Endothelial cell (in vitro differentiated cells): ENCODE results near the gene C1QTNF5. TPM values are rescaled to one million over a fixed set of nuclear protein-coding genes. Genes with fewer than 3 reads are reported as not detected.
A peak's percentile ranks its signal among the peaks of the same experiment; 100 is the strongest.

Source experiments
- DNase-seq: peaks from one replicate; pipeline ENCODE4 v3.0.0; 2021; ENCODE audit warnings: low spot score
- H3K27ac Mint-ChIP-seq: one replicate; pipeline ENCODE4 v1.8.0; 2021; ENCODE audit warnings: mixed read lengths, inconsistent platforms; ENCODE audit not compliant: unreplicated experiment
- H3K27me3 Mint-ChIP-seq: one replicate; pipeline ENCODE4 v1.8.0; 2021; ENCODE audit warnings: mild to moderate bottlenecking, moderate library complexity, mixed read lengths, inconsistent platforms; ENCODE audit not compliant: unreplicated experiment
- H3K36me3 Mint-ChIP-seq: one replicate; pipeline ENCODE4 v1.8.0; 2021; ENCODE audit warnings: mild to moderate bottlenecking, low read depth, mixed read lengths, inconsistent platforms; ENCODE audit not compliant: unreplicated experiment
- H3K4me1 Mint-ChIP-seq: one replicate; pipeline ENCODE4 v1.8.0; 2021; ENCODE audit warnings: mild to moderate bottlenecking, mixed read lengths, inconsistent platforms; ENCODE audit not compliant: unreplicated experiment
- H3K4me3 Mint-ChIP-seq: one replicate; pipeline ENCODE4 v1.8.0; 2021; ENCODE audit warnings: mild to moderate bottlenecking, mixed read lengths, inconsistent platforms; ENCODE audit not compliant: unreplicated experiment
- H3K9me3 Mint-ChIP-seq: one replicate; pipeline ENCODE4 v1.8.0; 2021; ENCODE audit warnings: mixed read lengths, inconsistent platforms; ENCODE audit not compliant: unreplicated experiment
- total RNA-seq: library from RNA; stranded (reverse); fragmentation: NEBNext Ultra II Directional; extraction: Animal tissue kit (Norgen Biotek cat#: 25700); gene quantifications from one replicate; pipeline ENCODE4 v1.2.1, GENCODE V29; 2021; ENCODE audit not compliant: unreplicated experiment
- TF ChIP-seq, protein P1 (sequence below): fragments of 200-600 bp; sonication (generic); IDR thresholded peaks from one replicate; pipeline ENCODE4 v1.5.0; 2021; ENCODE audit warnings: antibody characterized with exemption; ENCODE audit not compliant: unreplicated experiment

C1QTNF5 gene
- total RNA-seq, 1 donor from 2014 or later, result 26.0 TPM

DNA sequence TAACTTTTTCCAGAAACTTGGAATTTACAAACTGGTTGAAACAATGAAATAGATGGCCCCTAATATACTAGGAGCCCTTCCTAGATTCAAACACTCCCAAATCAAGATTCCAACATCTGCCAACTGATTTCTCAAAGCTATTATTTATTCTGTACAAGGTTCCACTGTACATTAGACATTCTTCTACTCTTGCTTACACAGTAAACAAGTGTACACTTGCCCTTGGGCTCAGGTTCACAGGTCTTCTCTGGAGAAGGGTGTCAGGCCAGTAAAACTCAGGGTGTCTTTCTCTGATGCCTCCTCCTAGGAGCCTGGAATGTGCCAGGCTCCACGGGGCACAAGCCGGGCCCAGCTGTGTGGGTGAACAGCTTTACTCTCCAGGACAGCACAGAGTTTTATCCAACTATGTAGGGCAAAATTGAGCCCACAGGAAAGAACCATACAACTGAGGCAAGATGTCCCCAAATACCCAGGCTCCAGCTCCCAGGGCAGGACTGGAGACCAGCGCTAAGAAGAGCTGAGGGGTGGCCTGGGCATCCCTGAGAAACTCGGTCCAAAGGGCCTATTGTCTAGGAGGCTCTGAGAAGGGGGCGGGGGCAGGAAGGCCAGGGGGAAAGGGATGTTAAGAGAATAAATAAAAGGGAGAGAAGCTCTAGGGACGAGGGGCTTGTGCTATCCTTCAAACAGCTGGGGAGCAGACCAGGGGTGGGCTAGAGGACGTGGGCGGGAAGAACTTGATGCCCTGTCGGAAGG is 14.6 kb upstream of the C1QTNF5 start:
- TF ChIP-seq, protein P1, sequence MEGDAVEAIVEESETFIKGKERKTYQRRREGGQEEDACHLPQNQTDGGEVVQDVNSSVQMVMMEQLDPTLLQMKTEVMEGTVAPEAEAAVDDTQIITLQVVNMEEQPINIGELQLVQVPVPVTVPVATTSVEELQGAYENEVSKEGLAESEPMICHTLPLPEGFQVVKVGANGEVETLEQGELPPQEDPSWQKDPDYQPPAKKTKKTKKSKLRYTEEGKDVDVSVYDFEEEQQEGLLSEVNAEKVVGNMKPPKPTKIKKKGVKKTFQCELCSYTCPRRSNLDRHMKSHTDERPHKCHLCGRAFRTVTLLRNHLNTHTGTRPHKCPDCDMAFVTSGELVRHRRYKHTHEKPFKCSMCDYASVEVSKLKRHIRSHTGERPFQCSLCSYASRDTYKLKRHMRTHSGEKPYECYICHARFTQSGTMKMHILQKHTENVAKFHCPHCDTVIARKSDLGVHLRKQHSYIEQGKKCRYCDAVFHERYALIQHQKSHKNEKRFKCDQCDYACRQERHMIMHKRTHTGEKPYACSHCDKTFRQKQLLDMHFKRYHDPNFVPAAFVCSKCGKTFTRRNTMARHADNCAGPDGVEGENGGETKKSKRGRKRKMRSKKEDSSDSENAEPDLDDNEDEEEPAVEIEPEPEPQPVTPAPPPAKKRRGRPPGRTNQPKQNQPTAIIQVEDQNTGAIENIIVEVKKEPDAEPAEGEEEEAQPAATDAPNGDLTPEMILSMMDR, result no peak
- no peaks in the 10 kb centered on the region for H3K9me3 Mint-ChIP-seq
- no peak overlapping the region for H3K27ac Mint-ChIP-seq
- no peak for DNase-seq
- peaks cover 4% of the 10 kb centered on the region for H3K27me3 Mint-ChIP-seq
- no peaks in the 10 kb centered on the region for H3K36me3 Mint-ChIP-seq
- peaks cover 8% of the 10 kb centered on the region for H3K4me1 Mint-ChIP-seq
- no peak overlapping the region for H3K4me3 Mint-ChIP-seq

DNA sequence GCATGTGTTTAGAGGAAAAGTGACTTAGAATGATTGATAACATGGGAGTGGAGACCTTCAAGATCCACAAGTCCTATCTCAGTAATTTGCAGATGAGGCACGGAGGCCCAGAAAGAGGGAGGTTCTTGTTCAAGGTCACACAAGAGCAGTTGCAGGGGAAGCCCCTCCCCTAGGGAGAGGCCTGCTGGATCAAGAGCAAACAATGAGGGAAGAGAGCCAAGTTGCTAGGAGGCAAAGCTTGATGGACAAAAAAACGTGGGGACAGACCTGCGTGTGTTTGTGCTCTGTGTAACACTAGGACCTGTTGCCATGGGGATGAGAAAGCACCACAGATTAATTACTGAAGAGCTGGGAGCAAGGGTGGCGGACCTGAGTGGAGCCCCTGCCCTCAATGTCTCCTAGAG is 12.2 kb upstream of the C1QTNF5 start:
- DNase-seq, result no peak
- Mint-ChIP-seq H3K9me3 (no peaks in the 10 kb centered on the region), H3K4me3 (no peak overlapping the region), H3K27me3 (peaks cover 4% of the 10 kb centered on the region), H3K27ac (no peak overlapping the region), H3K36me3 (no peaks in the 10 kb centered on the region), H3K4me1 (peaks cover 12% of the 10 kb centered on the region)
- TF ChIP-seq, protein P1, result no peak

DNA sequence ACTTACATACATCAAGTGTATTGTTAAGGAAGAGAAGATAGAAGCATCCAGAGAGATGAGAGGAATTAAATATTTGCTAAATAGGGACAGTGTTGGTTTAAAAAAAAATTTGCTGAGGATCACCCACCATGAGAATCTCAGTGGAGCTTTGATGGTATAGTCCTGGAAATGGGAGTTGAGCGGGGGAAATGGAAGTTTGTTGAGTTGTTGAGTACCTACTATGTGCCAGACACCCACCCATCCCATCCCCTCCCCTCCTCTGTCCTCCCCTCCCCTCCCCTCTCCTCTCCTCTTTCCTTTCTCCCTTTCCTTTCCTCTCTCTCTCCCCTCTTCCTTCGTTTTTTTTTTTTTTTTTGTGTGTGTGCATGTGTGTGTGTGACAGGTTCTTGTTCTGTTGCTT is 10.5 kb upstream of the C1QTNF5 start:
- TF ChIP-seq, protein P1, result no peak

DNA sequence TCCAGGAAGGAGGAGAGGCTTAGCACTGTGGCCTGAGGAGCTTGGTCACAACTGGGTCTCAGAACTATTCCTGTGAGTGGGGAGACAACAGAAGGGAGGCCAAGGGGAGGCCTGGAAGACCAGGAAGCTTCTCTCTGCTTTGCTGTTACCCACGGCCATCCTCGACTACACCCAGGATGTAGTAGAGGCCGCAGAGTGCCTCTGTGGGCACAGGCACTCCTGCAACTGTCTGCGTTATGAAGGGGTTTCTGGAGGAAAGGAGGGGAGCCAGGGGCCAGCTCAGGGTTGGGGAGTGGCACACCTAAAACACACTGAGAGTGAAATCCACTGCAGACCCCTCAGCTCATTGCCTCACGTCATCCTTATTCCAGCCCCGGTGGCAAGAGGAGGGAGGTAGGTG is 9.6 kb upstream of the C1QTNF5 start:
- no peak for DNase-seq
- Mint-ChIP-seq H3K9me3 (no peaks in the 10 kb centered on the region), H3K4me1 (peaks cover 7% of the 10 kb centered on the region), H3K36me3 (no peaks in the 10 kb centered on the region), H3K4me3 (no peak overlapping the region), H3K27ac (peak overlapping the region; percentile 15), H3K27me3 (peaks cover 8% of the 10 kb centered on the region)
- TF ChIP-seq, protein P1, result no peak

More for the DNA sequence above, 10.5 kb upstream of the C1QTNF5 start:
- Mint-ChIP-seq H3K4me3 (peak overlapping the region; percentile 23), H3K4me1 (peaks cover 12% of the 10 kb centered on the region), H3K9me3 (no peaks in the 10 kb centered on the region), H3K27ac (no peak overlapping the region), H3K27me3 (peaks cover 7% of the 10 kb centered on the region), H3K36me3 (no peaks in the 10 kb centered on the region)
- DNase-seq, result no peak

DNA sequence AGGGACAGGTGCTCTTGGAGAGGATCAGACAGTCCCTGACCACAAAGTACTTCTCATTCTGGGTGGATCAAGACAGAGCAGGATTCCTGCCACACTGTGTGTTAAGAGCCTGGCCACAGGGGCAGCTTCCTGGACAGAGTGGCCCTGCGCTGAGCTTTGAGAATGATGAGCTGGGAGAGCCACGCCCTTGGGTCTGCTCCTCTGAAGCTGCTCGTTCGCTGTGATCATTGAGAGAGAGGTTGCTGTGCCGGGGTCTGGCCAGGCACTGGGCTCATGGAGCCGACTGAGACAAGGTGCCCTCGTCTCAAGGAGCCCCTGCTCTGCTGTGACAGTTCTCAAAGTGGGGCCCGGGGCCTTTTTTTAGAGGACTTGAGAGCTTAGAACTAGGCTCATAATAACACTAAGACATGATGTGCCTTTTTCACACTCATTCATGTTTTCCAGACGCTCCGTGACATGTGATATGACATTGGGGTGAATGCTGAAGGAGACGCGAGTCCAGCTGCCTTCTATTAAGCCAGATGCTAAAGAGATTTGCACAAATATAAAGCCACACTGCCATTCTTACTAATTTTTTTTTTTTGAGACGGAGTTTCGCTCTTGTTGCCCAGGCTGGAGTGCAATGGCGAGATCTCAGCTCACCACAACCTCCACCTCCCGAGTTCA is 7.4 kb upstream of the C1QTNF5 start:
- TF ChIP-seq, protein P1, result no peak
- no peak for DNase-seq
- Mint-ChIP-seq H3K4me3 (no peak overlapping the region), H3K9me3 (no peaks in the 10 kb centered on the region), H3K27me3 (peaks cover 11% of the 10 kb centered on the region), H3K27ac (no peak overlapping the region), H3K4me1 (peaks cover 9% of the 10 kb centered on the region), H3K36me3 (no peaks in the 10 kb centered on the region)
